Nephron progenitor cell (in vitro differentiated cells): Measurements from ENCODE around the gene MOXD1.

ENCODE experiments used
- DNase-seq: peaks from one replicate; pipeline ENCODE4 v3.0.0; 2021
- H3K27ac Mint-ChIP-seq: 2 replicates; pipeline ENCODE4 v1.8.0; 2021; ENCODE audit warnings: mild to moderate bottlenecking, moderate library complexity, mixed read lengths
- H3K27me3 Mint-ChIP-seq: 2 replicates; pipeline ENCODE4 v1.8.0; 2021; ENCODE audit warnings: mild to moderate bottlenecking, low read depth, mixed read lengths; ENCODE audit not compliant: poor library complexity
- H3K36me3 Mint-ChIP-seq: 2 replicates; pipeline ENCODE4 v1.8.0; 2021; ENCODE audit warnings: low read depth, mixed read lengths
- H3K4me1 Mint-ChIP-seq: 2 replicates; pipeline ENCODE4 v1.8.0; 2021; ENCODE audit warnings: mixed read lengths
- H3K4me3 Mint-ChIP-seq: 2 replicates; pipeline ENCODE4 v1.8.0; 2021; ENCODE audit warnings: mild to moderate bottlenecking, moderate library complexity, mixed read lengths
- H3K9me3 Mint-ChIP-seq: 2 replicates; pipeline ENCODE4 v1.8.0; 2021; ENCODE audit warnings: mild to moderate bottlenecking, moderate library complexity, mixed read lengths
- TF ChIP-seq, protein P1 (sequence below): fragments of 200-600 bp; sonication (generic); IDR thresholded peaks from 2 replicates; pipeline ENCODE4 v1.5.0; 2021; ENCODE audit warnings: antibody characterized with exemption

Gene MOXD1

DNA sequence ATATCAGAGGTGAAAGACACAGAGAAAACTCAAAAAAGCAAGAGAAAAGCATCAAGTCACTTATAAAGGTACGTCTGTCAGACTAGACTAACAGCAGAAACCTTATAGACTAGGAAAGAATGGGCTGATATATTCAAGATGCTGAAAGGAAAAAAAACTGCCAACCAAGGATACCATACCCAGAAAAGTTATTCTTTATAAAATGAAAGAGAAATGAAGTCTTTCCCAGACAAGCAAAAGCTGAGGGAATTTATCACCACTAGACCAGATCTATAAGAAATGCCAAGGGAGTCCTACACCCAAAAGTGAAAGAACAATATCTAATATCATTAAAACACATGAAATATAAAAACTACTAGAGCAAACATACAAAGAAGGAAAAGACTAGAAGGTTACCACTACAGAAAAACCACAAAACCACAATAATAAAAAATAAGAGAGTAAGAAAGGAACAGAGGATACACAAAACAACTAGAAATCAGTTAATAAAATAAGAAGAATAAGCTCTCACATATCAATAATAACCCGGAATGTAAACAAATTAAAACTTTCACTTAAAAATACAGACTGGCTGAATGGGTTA, 6.2 kb downstream of the MOXD1 start:
- TF ChIP-seq, protein P1, sequence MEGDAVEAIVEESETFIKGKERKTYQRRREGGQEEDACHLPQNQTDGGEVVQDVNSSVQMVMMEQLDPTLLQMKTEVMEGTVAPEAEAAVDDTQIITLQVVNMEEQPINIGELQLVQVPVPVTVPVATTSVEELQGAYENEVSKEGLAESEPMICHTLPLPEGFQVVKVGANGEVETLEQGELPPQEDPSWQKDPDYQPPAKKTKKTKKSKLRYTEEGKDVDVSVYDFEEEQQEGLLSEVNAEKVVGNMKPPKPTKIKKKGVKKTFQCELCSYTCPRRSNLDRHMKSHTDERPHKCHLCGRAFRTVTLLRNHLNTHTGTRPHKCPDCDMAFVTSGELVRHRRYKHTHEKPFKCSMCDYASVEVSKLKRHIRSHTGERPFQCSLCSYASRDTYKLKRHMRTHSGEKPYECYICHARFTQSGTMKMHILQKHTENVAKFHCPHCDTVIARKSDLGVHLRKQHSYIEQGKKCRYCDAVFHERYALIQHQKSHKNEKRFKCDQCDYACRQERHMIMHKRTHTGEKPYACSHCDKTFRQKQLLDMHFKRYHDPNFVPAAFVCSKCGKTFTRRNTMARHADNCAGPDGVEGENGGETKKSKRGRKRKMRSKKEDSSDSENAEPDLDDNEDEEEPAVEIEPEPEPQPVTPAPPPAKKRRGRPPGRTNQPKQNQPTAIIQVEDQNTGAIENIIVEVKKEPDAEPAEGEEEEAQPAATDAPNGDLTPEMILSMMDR: no peak
- Mint-ChIP-seq H3K27me3 (peaks cover 24% of the 10 kb centered on the region), H3K9me3 (peaks cover 42% of the 10 kb centered on the region), H3K4me3 (no peak overlapping the region), H3K27ac (no peak overlapping the region), H3K36me3 (peaks cover 36% of the 10 kb centered on the region), H3K4me1 (peaks cover 12% of the 10 kb centered on the region)
- DNase-seq: no peak

GRCh38 chr6:132392792-132393191, 8.5 kb downstream of the MOXD1 start:
- Mint-ChIP-seq H3K27me3 (peaks cover 4% of the 10 kb centered on the region), H3K27ac (no peak overlapping the region), H3K4me1 (peaks cover 12% of the 10 kb centered on the region), H3K9me3 (peaks cover 42% of the 10 kb centered on the region), H3K36me3 (peaks cover 36% of the 10 kb centered on the region), H3K4me3 (no peak overlapping the region)
- TF ChIP-seq, protein P1: no peak
- DNase-seq: no peak

DNA sequence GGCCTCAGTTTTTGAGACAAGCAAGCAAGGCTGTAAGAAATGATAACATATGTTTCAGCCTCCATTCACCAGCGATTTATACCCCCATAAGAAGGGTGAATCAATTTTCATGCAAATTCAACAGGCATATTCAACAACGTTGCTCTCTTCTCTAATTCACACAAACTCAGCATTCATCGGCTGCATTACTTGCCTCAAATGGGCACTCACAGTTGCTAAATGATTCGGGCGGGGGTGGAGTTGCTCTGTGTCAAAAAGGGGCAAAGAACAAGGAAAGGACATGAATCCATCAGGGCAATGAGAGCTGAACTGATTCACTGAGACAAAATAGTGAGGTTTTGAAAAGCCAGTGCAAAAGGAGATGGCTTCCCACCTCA, 9.0 kb downstream of the MOXD1 start:
- peaks cover 12% of the 10 kb centered on the region for H3K4me1 Mint-ChIP-seq
- H3K9me3 Mint-ChIP-seq: peaks cover 42% of the 10 kb centered on the region
- H3K4me3 Mint-ChIP-seq: peak overlapping the region; percentile 21
- peak overlapping the region; percentile 77 for H3K27ac Mint-ChIP-seq
- no peak for DNase-seq
- TF ChIP-seq, protein P1: no peak
- H3K27me3 Mint-ChIP-seq: peaks cover 4% of the 10 kb centered on the region
- H3K36me3 Mint-ChIP-seq: peaks cover 36% of the 10 kb centered on the region

GRCh38 chr6:132391391-132392269, 9.6 kb downstream of the MOXD1 start:
- H3K9me3 Mint-ChIP-seq: peaks cover 42% of the 10 kb centered on the region
- TF ChIP-seq, protein P1: no peak
- peaks cover 12% of the 10 kb centered on the region for H3K4me1 Mint-ChIP-seq
- H3K27ac Mint-ChIP-seq: peak overlapping the region; percentile 88
- H3K4me3 Mint-ChIP-seq: no peak overlapping the region
- peaks cover 4% of the 10 kb centered on the region for H3K27me3 Mint-ChIP-seq
- no peak for DNase-seq
- H3K36me3 Mint-ChIP-seq: peaks cover 32% of the 10 kb centered on the region

DNA sequence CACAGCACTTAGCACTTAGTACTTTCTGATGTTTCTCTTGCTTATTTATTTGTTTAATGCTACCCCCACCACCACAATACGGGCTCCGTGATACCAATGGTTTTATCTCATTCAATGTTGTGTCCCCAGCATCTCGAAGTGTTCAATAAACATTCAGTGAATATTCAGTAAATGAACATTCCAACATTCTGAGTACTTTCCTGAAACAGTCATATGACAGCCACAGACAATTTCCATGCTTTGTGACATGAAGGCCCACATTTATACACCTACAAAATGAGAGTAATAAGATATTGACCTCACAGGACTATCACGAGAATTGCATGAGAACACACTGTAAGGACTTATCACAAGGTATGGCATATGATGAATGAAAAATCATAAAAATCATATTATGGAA, 10.8 kb downstream of the MOXD1 start:
- Mint-ChIP-seq H3K4me1 (peaks cover 12% of the 10 kb centered on the region), H3K27ac (no peak overlapping the region), H3K36me3 (peaks cover 23% of the 10 kb centered on the region), H3K9me3 (peaks cover 33% of the 10 kb centered on the region), H3K4me3 (no peak overlapping the region), H3K27me3 (no peaks in the 10 kb centered on the region)
- no peak for DNase-seq
- TF ChIP-seq, protein P1: no peak
